ENCODE measurements around the gene RGL1. TPM values are rescaled to one million over a fixed set of nuclear protein-coding genes. Genes with fewer than 3 reads are reported as not detected.

The RGL1 gene
- total RNA-seq, 4 donors from 2014 or later: 9.3 to 36.3 (median 16.3) TPM

DNA sequence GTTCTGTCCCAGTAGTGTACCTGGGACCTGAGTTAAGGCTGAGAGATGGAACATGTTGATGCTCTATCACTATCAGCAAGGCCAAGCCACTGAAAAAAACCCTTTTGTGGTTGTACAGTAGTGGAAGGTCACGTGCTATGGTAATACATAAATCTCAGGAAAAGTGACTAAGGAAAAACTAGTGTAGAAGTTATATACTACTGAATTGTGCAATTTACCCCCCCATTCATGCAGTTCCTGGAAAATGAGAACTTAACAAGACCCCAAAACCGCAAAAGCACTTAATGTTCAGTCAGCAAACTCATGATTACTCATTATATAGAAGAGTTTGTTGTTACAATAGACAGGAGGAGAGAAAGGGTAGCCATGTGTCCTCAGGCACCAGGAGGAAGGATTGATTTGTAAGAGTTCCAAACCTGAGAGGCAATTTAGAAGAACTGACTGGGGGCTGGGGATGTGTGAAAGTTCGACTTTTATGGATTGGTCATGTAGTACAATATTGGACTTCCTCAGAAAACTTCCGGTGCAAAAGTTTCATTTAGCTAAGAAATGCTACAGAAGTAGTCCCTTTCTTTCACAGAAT is 91.6 kb downstream of the RGL1 start:
- H3K27me3 ChIP-seq: no peaks in the 10 kb centered on the region
- H3K9me3 ChIP-seq: no peaks in the 10 kb centered on the region
- H3K27ac ChIP-seq: no peak overlapping the region
- TF ChIP-seq, protein P1, sequence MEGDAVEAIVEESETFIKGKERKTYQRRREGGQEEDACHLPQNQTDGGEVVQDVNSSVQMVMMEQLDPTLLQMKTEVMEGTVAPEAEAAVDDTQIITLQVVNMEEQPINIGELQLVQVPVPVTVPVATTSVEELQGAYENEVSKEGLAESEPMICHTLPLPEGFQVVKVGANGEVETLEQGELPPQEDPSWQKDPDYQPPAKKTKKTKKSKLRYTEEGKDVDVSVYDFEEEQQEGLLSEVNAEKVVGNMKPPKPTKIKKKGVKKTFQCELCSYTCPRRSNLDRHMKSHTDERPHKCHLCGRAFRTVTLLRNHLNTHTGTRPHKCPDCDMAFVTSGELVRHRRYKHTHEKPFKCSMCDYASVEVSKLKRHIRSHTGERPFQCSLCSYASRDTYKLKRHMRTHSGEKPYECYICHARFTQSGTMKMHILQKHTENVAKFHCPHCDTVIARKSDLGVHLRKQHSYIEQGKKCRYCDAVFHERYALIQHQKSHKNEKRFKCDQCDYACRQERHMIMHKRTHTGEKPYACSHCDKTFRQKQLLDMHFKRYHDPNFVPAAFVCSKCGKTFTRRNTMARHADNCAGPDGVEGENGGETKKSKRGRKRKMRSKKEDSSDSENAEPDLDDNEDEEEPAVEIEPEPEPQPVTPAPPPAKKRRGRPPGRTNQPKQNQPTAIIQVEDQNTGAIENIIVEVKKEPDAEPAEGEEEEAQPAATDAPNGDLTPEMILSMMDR (IDR thresholded peaks at IDR 0.05): no peak
- no peak for TF ChIP-seq POLR2A (IDR thresholded peaks at IDR 0.05)
- H3K36me3 ChIP-seq: no peaks in the 10 kb centered on the region
- no peak for DNase-seq
- 81 to 83% methylated on average over 4 of the region's 4 CpGs for WGBS, 2 donors
- no peak overlapping the region for H3K4me3 ChIP-seq (replicated peaks in 1 of 3)
- no peaks in the 10 kb centered on the region for H3K4me1 ChIP-seq
- intact Hi-C loops (cut with DNase I): no loop called here

GRCh38 chr1:183898001-183898396 is 93.1 kb downstream of the RGL1 start:
- no peaks in the 10 kb centered on the region for H3K27me3 ChIP-seq
- no peak for DNase-seq
- no peak overlapping the region for H3K4me3 ChIP-seq (replicated peaks in 1 of 3)
- intact Hi-C loops (cut with DNase I): no loop called here
- no peaks in the 10 kb centered on the region for H3K4me1 ChIP-seq
- H3K36me3 ChIP-seq: no peaks in the 10 kb centered on the region
- TF ChIP-seq, protein P1 (IDR thresholded peaks at IDR 0.05): no peak
- TF ChIP-seq POLR2A (IDR thresholded peaks at IDR 0.05): no peak
- H3K27ac ChIP-seq: no peak overlapping the region
- H3K9me3 ChIP-seq: no peaks in the 10 kb centered on the region
- 56 to 58% methylated on average over 2 of the region's 2 CpGs for WGBS, 2 donors

- TF ChIP-seq, protein P1 (IDR thresholded peaks at IDR 0.05): no peak
- TF ChIP-seq POLR2A (IDR thresholded peaks at IDR 0.05): no peak
- intact Hi-C loops (cut with DNase I): no loop called here
- Histone ChIP-seq H3K4me1 (no peaks in the 10 kb centered on the region), H3K36me3 (no peaks in the 10 kb centered on the region), H3K27me3 (no peaks in the 10 kb centered on the region), H3K27ac (no peak overlapping the region), H3K4me3 (replicated peaks in 1 of 3) (no peak overlapping the region), H3K9me3 (no peaks in the 10 kb centered on the region)
- WGBS, 2 donors: 55 to 90% methylated on average over 2 of the region's 2 CpGs
- DNase-seq: no peak
Measured at GRCh38 chr1:183898610-183899009, 93.7 kb downstream of the RGL1 start.

GRCh38 chr1:183901748-183902330 is 96.9 kb downstream of the RGL1 start:
- Histone ChIP-seq H3K4me3 (replicated peaks in 1 of 3) (no peak overlapping the region), H3K36me3 (no peaks in the 10 kb centered on the region), H3K27me3 (no peaks in the 10 kb centered on the region), H3K4me1 (peaks cover 0 to 5% of the 10 kb centered on the region in 2 donors), H3K27ac (no peak overlapping the region), H3K9me3 (no peaks in the 10 kb centered on the region)
- no peak for DNase-seq
- 66 to 71% methylated on average over 1 of the region's 1 CpG for WGBS, 2 donors
- TF ChIP-seq, protein P1 (IDR thresholded peaks at IDR 0.05): no peak
- TF ChIP-seq POLR2A (IDR thresholded peaks at IDR 0.05): no peak
- intact Hi-C loops (cut with DNase I): no loop called here

GRCh38 chr1:183903101-183903500 is 98.2 kb downstream of the RGL1 start:
- H3K4me3 ChIP-seq (replicated peaks in 1 of 3): no peak overlapping the region
- intact Hi-C loops (cut with DNase I): no loop called here
- WGBS, 2 donors: 73 to 79% methylated on average over 5 of the region's 5 CpGs
- H3K4me1 ChIP-seq: peaks cover 0 to 5% of the 10 kb centered on the region in 2 donors
- no peak overlapping the region for H3K27ac ChIP-seq
- H3K27me3 ChIP-seq: no peaks in the 10 kb centered on the region
- DNase-seq: no peak
- H3K9me3 ChIP-seq: no peaks in the 10 kb centered on the region
- no peak for TF ChIP-seq POLR2A (IDR thresholded peaks at IDR 0.05)
- TF ChIP-seq, protein P1 (IDR thresholded peaks at IDR 0.05): no peak
- no peaks in the 10 kb centered on the region for H3K36me3 ChIP-seq
